ENCODE data around the gene SCUBE2. TPM values are rescaled to one million over a fixed set of nuclear protein-coding genes. Genes with fewer than 3 reads are reported as not detected.
A peak's percentile ranks its signal among the peaks of the same experiment; 100 is the strongest.

SCUBE2 gene
- total and polyA plus RNA-seq, 8 donors, result 3.8 to 33.8 (median 16.5) TPM

DNA sequence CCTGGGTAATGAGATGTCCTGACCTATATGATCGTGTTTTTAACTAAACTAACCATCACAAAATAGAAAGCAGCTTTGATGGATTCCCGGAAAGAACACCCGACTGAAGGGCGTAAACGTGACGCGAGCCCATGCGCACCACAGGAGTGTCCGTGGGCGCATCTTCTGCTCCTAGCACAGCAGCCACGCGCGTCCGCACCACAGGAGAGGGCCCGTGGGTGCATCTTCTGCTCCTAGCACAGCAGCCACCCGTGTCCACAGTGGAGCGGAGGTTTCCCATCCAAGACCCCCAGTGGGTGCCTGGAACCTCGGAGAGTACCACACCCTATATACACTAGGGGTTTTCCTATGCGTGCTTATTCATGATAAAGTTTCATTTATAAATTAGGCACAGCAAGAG, 51.5 kb downstream of the SCUBE2 start:
- Histone ChIP-seq H3K4me3 (no peak overlapping the region), H3K36me3 (no peaks in the 10 kb centered on the region), H3K27me3 (no peaks in the 10 kb centered on the region), H3K27ac (no peak overlapping the region), H3K9me3 (no peaks in the 10 kb centered on the region), H3K4me1 (no peaks in the 10 kb centered on the region)
- DNase-seq (no peak), ATAC-seq (no peak), FAIRE-seq (no peak)
- WGBS, 2 donors, result 92 to 95% methylated on average over 19 of the region's 19 CpGs
- intact Hi-C loops (cut with DNase I), result no loop called here
- TF ChIP-seq, protein P1, sequence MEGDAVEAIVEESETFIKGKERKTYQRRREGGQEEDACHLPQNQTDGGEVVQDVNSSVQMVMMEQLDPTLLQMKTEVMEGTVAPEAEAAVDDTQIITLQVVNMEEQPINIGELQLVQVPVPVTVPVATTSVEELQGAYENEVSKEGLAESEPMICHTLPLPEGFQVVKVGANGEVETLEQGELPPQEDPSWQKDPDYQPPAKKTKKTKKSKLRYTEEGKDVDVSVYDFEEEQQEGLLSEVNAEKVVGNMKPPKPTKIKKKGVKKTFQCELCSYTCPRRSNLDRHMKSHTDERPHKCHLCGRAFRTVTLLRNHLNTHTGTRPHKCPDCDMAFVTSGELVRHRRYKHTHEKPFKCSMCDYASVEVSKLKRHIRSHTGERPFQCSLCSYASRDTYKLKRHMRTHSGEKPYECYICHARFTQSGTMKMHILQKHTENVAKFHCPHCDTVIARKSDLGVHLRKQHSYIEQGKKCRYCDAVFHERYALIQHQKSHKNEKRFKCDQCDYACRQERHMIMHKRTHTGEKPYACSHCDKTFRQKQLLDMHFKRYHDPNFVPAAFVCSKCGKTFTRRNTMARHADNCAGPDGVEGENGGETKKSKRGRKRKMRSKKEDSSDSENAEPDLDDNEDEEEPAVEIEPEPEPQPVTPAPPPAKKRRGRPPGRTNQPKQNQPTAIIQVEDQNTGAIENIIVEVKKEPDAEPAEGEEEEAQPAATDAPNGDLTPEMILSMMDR (IDR thresholded peaks at IDR 0.05), result no peak

DNA sequence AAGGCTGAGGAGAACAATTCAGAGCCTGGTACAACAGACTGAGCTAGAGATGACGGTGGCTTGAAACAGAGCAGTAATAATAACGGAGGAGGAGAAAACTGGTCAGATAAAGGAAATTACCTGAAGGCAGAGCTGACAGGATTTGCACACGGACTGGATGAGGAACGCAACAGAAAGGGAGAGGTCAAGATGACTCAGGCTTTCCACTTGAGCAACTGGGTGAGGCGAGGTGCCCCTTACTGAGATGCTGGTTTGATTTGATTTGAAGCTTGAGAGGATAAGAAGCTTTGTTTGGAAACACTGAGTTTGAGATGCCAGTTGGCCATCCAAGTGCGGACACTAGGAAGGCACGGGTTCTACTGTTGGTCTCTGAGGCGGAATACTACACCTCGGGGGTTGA, 52.2 kb downstream of the SCUBE2 start:
- DNase-seq, result no peak
- FAIRE-seq, result no peak
- TF ChIP-seq, protein P1 (IDR thresholded peaks at IDR 0.05), result no peak
- ATAC-seq, result no peak
- Histone ChIP-seq H3K36me3 (no peaks in the 10 kb centered on the region), H3K4me1 (no peaks in the 10 kb centered on the region), H3K27me3 (no peaks in the 10 kb centered on the region), H3K4me3 (no peak overlapping the region), H3K27ac (no peak overlapping the region), H3K9me3 (no peaks in the 10 kb centered on the region)
- 88 to 94% methylated on average over 9 of the region's 9 CpGs for WGBS, 2 donors
- intact Hi-C loops (cut with DNase I), result no loop called here

DNA sequence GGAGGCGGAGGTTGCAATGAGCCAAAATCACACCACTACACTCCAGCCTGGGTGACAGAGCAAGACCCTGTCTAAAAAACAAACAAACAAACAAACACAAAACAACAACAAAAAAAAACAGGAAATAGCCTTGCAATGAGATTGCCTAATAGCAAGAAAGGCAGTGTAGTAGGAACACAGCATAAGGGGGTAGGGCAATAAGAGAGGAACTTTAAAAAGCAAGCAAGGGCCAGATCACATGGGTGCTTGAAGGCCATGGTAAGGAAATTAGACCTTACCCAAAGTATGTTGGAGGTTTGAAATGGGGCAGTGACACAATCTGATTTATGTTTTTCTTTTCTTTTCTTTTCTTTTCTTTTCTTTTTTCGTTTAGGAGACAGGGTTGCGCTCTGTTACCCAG, 52.9 kb downstream of the SCUBE2 start:
- FAIRE-seq, result no peak

DNA sequence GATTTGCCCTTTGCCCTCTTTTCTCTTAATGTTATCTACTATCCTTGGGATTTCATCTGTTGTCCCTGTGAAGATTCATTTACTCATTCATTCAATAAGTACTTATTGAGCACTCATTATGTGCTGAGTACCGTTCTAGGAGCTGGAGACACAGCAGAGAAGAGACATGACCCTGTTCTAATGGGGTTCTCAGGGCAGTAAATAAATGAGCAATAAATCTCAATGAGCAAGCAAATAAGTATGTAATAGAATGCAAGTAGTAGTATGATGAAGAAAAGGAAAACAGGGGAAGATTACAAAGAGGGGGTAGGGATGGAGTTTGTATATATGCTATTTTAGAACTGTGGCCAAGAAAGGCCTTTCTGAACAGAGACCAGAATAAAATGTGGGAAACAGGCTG, 53.4 kb downstream of the SCUBE2 start:
- DNase-seq (no peak), FAIRE-seq (no peak)

More for the DNA sequence above, 52.9 kb downstream of the SCUBE2 start:
- Histone ChIP-seq H3K27ac (no peak overlapping the region), H3K9me3 (no peaks in the 10 kb centered on the region), H3K36me3 (no peaks in the 10 kb centered on the region), H3K4me3 (no peak overlapping the region), H3K27me3 (no peaks in the 10 kb centered on the region), H3K4me1 (no peaks in the 10 kb centered on the region)
- TF ChIP-seq, protein P1 (IDR thresholded peaks at IDR 0.05), result no peak
- ATAC-seq, result peak in 2 of 4 donors; percentile 54 to 72
- WGBS, 2 donors, result 86 to 93% methylated on average over 3 of the region's 3 CpGs
- no peak for DNase-seq
- intact Hi-C loops (cut with DNase I), result no loop called here

DNA sequence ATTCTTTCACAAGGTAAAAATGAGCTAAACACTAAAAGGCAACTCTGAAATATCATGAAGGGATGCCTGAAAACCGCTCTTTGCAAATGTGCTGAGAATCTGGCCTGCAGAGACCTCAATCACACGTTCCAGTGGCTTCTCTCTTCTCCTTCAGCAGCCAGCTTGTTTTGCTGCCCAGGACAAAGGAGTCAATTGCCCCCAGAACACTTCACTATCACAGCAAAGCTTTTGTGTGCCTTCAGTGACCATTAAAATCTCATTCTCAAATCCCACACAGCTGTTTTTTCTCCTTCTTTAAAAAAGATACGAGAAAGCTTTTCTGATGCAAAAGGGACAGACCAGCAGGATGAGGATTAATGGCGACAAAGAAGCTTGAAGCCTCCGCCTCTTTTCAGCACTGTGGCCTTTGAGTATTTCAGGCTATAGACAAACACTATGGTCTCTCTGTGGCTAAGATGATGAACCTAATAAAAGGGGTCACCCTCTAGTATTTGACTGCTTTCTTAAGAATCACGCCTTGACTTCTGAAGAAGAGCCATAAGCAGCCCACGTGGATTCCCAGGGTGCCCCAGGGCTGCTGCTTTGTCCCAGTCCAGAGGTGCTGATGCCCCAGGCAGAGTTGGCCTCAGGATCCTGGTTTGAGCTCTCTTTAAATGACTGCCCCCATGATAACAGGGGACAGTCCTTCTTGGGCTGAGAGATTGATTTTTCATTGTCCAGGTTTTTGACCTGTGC, 54.2 kb downstream of the SCUBE2 start:
- Histone ChIP-seq H3K36me3 (no peaks in the 10 kb centered on the region), H3K9me3 (no peaks in the 10 kb centered on the region), H3K27me3 (no peaks in the 10 kb centered on the region), H3K27ac (no peak overlapping the region), H3K4me1 (no peaks in the 10 kb centered on the region), H3K4me3 (no peak overlapping the region)
- DNase-seq (no peak), ATAC-seq (no peak), FAIRE-seq (no peak)
- WGBS, 2 donors, result 75 to 84% methylated on average over 7 of the region's 7 CpGs
- intact Hi-C loops (cut with DNase I), result no loop called here
- TF ChIP-seq, protein P1 (IDR thresholded peaks at IDR 0.05), result no peak

More for the DNA sequence above, 53.4 kb downstream of the SCUBE2 start:
- Histone ChIP-seq H3K9me3 (no peaks in the 10 kb centered on the region), H3K4me1 (no peaks in the 10 kb centered on the region), H3K27me3 (no peaks in the 10 kb centered on the region), H3K36me3 (no peaks in the 10 kb centered on the region), H3K27ac (no peak overlapping the region), H3K4me3 (no peak overlapping the region)
- intact Hi-C loops (cut with DNase I), result no loop called here
- TF ChIP-seq, protein P1 (IDR thresholded peaks at IDR 0.05), result no peak
- 66 to 68% methylated on average over 1 of the region's 1 CpG for WGBS, 2 donors
- no peak for ATAC-seq

All from pancreas (tissue), 10 donors.